Activated T-cell treated with anti-CD3 and anti-CD28 coated beads, Interleukin-2, amount 50 U/mL, for 1 hour (primary cell): ENCODE measurements around the gene AMHR2.
"Not testable (repeated sequence)": the region's sequence is repeated elsewhere in the genome, so short reads cannot be mapped to it uniquely, and the experiment has no call there.

Experiments used
- DNase-seq: peaks from one replicate; pipeline ENCODE4 v3.0.0-alpha.2; 2020

Gene AMHR2

DNA sequence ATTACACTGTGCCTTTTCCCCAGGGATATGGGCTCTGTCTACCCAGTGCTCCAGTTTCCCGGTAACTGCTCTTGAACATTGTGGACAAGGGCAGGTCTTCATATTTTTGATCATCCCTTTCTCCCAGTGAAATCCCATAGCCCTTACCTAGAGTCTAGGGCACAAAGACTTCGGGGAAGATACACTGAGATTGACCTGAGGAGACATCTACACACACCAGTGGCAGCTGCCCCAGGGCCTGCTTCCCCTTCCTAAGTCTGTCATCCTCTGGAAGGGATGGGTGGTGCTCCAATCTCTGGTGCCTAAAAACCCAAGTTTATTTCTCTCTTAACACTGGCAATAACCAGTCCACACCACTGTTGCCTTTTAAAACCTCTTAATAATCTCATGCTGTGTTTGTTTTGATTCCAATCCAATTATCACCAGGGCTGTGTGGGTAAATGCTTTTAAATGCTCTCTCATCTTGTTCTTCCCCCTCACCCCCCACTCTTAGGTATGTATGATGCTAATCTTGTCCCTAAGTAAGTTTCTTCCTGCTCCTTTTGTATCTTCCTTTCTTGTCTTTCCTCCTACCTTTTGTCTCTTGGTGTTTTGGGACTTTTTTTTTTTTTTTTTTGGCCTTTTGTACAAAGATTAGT lies 7.8 kb upstream of the AMHR2 start:
- not testable (repeated sequence) for DNase-seq

DNA sequence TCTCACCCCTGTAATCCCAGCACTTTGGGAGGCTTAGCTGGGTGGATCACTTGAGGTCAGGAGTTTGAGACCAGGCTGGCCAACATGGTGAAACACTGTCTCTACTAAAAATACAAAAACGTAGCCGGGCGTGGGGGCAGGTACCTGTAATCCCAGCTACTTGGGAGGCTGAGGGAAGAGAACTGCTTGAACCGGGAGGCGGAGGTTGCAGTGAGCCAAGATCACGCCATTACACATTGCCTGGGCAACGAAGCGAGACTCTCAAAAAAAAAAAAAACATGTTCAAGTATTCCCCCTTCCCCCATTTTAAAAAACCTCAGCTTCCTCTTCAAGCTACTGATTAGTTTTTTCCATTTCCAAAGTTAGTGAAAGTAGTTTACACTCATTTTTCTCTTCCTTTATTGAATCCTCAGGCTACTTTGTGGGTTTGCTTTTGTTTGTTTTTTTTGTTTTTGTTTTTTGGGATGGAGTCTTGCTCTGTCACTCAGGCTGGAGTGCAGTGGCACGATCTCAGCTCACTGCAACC lies 6.3 kb upstream of the AMHR2 start:
- DNase-seq, result not testable (repeated sequence)

DNA sequence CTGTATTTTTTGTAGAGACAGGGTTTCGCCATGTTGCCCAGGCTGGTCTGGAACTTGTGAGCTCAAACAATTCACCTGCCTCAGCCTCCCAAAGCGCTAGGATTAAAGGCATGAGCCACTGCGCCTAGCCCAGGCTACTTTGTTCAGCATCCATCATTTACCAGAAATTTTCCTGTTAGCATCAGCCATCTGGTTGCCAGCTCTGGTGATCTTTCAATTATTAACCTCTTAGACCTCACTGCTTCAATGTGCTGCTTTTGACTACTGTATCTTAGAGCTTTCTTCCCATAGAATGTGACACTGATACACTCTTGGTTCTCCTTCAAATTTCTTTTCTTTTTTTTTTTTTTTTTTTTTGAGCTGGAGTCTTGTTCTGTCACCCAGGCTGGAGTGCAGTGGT lies 5.4 kb upstream of the AMHR2 start:
- no peak for DNase-seq

DNA sequence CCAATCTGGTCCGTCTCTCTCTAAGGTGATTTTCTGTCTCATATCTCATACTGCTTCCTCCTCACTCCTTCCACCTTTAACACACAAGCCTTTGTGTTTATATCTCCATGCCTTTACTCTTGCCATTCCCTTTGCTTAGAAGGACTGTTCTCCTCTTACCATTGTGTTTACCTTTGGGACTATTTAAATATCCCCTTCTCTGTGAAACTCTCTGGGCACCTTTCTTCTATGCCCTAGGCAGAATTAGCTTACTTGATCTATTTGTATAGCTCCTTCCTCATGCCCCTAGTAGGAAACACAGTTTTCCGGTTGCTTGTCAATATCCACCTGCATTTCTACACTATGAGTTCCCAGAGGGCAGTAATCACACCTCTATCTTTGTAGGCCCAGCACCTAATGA lies 3.9 kb upstream of the AMHR2 start:
- DNase-seq, result no peak

DNA sequence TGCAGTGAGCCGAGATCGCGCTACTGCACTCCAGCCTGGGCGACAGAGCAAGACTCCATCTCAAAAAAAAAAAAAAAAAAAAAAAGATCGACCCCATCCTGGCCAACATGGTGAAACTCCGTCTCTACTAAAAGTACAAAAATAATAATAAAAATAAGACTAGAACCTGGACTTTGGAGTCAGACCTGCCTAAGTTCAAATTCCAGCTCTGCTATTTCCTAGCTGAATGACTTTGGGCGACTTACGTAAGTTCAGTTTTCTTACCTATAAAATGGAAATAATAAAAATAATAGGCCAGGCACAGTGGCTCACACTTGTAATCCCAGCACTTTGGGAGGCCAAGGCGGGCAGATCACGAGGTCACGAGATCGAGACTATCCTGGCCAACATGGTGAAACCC lies 1.4 kb upstream of the AMHR2 start:
- not testable (repeated sequence) for DNase-seq

DNA sequence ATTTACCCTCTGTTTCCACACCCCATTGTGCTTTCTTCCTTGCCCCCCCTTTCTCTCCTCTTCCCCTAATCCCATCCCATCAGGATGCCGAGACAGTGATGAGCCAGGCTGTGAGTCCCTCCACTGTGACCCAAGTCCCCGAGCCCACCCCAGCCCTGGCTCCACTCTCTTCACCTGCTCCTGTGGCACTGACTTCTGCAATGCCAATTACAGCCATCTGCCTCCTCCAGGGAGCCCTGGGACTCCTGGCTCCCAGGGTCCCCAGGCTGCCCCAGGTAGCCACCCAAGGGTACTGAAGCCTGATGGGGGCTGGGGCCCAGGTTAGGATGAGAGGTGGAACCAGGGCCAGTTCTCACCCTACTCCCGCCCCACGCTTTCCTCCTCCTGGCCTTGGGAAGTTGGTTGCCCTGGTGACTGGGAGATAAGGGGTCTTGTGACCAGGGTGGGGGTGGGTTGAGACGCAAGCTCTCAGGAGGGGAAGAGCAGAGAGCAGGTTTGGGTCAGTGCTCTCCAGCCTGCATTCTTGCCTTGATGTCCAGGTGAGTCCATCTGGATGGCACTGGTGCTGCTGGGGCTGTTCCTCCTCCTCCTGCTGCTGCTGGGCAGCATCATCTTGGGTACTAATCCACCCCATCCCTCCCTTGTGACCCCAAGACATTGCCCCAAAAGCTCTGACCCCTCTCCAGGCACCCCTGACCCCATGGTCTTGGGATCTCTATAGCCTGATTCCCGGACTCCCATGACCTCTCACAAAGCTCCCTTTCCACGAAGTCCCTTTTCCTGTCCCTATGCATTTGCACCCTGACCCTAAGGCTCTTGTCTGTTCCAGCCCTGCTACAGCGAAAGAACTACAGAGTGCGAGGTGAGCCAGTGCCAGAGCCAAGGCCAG lies 1.2 kb downstream of the AMHR2 start:
- no peak for DNase-seq

DNA sequence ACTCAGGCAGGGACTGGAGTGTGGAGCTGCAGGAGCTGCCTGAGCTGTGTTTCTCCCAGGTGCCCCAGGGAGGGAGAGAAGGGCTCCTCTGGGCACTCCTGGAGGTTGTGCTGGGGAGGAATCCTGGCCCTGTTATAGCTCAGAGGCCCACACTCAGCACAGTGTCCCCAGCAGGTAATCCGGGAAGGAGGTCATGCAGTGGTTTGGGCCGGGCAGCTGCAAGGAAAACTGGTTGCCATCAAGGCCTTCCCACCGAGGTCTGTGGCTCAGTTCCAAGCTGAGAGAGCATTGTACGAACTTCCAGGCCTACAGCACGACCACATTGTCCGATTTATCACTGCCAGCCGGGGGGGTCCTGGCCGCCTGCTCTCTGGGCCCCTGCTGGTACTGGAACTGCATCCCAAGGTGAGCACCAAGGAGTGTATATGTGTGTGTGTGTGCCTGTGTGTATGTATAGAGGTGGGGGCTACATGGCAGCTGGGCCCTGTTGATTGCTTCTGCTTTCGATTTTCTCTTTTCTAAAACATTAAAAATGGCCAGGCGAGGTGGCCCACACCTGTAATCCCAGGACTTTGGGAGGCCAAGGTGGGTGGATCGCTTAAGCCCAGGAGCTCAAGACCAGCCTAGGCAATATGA lies 2.0 kb downstream of the AMHR2 start:
- DNase-seq, result no peak

DNA sequence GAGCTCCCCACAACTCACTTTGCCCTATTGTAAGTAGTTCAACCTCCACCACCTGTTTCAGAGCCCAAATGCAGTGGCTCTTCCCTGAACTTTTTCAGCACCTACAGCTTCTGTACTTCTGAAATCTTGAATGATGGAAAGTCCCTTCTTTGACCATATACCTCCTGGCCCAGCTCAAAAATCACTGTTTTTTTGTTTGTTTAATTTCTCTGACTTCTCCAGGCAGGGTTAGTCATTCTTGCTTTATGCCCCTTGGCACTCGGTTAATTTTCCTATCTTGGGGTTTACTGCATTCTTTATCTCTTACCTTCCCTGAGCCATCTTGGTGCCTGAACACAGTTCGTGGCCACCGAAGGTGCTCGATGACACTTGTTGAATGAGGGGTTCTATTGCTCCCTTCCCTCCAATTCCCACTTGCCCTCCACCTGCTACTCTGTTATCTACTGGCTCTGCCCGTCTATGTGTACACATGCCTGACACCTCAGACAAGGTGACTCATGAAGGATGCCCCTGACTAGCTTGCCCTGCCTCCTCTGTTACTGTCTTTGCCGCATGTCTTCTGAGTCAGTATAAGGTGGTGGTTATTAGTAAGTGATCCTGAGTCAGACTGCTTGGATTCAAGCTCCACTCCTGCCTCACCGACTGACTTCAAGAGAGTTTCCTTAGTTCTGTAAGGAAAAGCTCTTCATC lies 4.4 kb downstream of the AMHR2 start:
- DNase-seq, result no peak

DNA sequence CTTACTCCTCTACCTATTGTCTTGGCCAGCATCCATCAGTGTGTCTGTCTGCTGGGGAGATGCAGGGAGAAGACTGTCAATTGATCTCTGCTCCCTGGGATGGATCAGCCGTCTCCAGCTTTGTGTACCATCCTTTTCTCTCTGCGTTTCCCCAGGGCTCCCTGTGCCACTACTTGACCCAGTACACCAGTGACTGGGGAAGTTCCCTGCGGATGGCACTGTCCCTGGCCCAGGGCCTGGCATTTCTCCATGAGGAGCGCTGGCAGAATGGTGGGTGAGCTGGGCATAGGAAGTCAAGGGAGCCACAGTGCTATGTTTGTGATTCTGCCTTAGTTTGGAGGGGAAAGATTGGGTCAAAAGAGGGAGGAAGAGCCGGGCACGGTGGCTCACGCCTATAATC lies 5.1 kb downstream of the AMHR2 start:
- no peak for DNase-seq

DNA sequence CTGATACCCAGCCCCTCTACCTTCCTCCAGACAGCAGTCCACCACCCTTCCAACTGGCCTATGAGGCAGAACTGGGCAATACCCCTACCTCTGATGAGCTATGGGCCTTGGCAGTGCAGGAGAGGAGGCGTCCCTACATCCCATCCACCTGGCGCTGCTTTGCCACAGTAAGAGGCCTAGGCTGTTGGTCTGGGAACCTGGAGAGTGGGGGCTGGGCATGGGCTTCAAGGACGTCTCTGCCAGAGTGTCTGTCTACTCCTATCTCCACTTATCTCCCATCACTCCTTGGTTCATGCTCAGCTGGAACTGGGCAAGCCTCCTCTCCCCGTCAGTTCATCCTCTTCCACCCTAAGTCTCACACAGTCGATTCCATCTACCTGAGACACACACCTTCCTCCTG lies 6.5 kb downstream of the AMHR2 start:
- DNase-seq, result no peak

DNA sequence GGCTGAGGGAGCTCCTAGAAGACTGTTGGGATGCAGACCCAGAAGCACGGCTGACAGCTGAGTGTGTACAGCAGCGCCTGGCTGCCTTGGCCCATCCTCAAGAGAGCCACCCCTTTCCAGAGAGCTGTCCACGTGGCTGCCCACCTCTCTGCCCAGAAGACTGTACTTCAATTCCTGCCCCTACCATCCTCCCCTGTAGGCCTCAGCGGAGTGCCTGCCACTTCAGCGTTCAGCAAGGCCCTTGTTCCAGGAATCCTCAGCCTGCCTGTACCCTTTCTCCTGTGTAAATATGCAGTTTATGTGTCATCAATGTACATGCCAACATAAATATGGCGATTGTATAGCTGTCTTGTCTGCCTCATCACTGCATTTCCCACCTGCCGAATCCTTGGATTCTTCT lies 7.5 kb downstream of the AMHR2 start:
- DNase-seq, result no peak

DNA sequence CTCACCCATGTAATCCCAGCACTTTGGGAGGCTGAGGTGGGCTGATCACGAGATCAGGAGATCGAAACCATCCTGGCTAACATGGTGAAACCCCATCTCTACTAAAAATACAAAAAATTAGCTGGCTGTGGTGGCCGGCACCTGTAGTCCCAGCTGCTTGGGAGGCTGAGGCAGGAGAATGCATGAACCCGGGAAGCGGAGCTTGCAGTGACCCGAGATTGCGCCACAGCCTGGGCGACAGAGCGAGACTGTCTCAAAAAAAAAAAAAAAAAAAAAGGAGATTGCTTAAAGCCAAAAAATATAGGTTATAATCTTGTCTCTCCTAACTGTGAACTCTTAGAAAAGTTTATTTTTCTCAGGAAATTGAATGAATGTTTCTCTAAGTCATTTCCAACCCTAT lies 11.7 kb downstream of the AMHR2 start:
- not testable (repeated sequence) for DNase-seq

DNA sequence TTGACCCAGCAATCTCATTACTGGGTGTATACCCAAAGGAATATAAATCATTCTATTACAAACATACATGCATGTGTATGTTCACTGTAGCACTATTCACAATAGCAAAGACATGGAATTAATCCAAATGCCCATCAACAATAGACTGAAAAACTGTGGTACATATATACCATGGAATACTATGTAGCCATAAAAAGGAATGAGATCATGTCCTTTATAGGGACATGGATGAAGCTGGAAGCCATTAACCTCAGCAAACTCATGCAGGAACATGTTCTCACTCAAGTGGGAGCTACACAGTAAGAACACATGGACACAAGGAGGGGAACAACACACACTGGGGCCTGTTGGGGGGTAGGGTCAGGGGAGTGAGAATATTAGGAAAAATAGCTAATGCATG lies 15.9 kb downstream of the AMHR2 start:
- DNase-seq, result not testable (repeated sequence)

DNA sequence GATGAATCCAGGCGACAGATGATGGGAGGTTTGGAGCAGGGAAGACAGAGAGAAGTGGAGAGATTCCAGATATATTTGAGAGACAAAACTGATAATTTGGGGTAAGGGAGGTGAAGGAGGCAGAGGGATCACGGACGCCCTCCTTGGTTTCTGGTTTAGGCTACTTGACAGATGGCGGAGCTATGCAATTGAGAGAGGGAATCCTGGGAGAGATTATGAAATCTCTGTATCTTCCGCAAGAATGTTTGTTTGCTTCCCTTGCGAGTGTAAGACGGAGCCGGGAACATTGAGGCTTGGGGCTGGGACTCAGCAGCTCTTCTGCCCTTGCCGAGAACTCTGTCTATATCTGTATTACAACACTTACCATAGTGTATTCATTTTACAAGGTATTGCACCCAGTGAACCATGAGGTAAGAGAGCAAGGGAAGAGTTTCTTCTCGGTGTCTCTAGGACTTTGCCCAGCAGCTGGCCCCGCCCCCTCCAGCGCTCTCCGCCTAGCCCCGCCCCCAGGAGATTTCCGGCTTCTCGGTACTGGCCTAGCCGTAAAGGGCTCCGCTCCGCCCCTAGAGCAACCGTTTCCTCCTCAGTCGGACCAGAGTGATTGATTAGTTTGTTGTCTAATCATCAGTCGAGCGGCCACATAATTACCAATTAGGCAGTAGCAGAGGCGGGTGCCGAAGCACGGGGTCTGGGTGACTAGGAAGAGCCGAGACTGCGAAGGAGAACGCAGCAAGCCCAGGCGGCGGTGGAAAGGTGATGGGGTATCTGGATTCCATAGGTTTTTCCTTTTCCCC lies 17.6 kb downstream of the AMHR2 start, which contains the start of gene PRR13:
Gene PRR13, plus strand, starts transcription at position 695 of the 794 bp plus-strand sequence. CDS start 981 bp downstream, outside the sequence.
- DNase-seq, result peak; percentile 96

DNA sequence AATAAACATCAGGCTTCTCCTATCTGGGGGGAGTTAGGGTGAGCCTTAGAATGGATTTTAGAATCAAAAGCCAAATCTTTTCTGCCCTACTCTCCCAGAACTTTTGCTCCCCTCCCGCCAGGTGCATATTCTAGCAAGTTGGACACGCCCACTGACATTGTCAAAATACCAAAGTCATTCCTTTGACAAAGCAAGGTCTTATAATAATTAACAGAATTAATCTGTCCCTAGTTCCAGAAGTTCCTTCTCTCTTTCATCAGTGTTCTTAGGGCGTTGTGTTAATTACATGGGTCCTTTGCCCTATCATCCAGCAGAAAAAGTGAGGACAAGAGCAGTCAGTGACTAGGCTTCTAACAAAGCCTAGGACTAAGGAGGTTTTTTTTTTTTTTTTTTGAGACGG lies 20.3 kb downstream of the AMHR2 start:
- DNase-seq, result no peak

DNA sequence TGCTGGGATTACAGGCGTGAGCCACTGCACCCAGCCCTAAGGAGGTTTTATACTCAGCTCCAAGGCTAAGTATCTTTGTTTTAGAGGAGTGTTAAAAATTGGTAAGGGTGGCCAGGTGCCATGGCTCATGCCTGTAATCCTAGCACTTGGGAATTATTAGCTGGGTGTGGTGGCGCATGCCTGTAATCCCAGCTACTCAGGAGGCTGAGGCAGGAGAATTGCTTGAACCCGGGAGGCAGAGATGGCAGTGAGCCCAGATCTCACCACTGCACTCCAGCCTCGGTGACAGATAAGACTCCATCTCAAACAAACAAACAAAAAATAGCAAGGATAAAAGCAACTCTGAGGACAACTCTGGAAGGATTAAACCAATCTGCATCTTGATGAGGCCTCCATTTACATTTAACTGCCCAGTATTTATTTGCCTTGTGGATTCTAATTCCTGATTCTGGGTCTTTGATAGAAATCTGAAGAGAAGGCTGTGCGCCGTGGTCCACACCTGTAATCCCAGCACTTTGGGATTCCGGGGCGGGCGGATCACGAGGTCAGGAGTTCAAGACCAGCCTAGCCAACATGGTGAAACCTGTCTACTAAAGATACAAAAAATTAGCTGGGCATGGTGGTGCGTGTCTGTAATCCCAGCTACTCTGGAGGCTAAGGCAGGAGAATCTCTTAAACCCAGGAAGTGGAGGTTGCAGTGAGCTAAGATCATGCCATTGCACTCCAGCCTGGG lies 21.1 kb downstream of the AMHR2 start:
- not testable (repeated sequence) for DNase-seq

DNA sequence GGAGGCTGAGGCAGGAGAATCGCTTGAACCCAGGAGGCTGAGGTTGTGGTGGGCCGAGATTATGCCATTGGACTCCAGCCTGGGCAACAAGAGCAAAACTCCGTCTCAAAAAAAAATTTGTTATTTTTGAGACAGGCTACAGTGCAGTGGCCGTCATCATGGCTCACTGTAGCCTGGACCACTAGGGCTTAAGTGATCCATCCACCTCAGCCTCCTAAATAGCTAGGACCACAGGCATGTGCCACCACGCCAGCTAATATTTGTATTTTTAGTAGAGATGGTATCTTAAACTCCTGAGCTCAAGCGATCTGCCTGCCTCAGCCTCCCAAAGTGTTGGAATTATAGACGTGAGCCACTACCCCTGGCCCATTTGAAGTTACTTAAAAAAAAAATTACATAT lies 27.3 kb downstream of the AMHR2 start:
- DNase-seq, result no peak

DNA sequence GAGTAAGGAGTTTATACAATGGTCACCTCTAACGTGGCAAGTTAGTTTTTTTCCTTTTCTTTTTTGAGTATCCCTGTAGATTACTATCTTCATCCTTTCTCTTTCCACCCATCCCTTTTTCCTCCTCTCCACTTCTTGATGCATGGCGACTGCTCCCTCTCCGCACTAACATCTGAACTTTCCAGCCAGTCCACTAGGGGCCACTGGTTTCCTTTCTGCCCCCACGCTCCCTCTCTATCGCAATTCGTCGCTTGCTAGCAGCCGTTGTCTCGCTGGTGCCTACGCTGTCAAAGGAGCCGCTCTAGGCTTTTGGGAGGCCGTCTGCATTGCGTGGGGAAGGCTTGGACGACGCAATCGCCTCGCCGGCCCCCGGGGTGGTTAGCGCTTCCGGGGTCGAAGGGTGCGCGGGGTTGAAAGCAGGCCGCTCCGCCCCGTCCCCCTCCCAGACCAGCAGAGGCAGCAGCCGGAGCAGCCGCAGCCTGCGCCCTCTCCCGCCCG lies 28.1 kb downstream of the AMHR2 start, which contains the start of gene PCBP2:
Gene PCBP2, plus strand, starts transcription at position 442 of the 498 bp plus-strand sequence. CDS start 2,699 bp downstream, outside the sequence.
- peak; percentile 94 for DNase-seq

DNA sequence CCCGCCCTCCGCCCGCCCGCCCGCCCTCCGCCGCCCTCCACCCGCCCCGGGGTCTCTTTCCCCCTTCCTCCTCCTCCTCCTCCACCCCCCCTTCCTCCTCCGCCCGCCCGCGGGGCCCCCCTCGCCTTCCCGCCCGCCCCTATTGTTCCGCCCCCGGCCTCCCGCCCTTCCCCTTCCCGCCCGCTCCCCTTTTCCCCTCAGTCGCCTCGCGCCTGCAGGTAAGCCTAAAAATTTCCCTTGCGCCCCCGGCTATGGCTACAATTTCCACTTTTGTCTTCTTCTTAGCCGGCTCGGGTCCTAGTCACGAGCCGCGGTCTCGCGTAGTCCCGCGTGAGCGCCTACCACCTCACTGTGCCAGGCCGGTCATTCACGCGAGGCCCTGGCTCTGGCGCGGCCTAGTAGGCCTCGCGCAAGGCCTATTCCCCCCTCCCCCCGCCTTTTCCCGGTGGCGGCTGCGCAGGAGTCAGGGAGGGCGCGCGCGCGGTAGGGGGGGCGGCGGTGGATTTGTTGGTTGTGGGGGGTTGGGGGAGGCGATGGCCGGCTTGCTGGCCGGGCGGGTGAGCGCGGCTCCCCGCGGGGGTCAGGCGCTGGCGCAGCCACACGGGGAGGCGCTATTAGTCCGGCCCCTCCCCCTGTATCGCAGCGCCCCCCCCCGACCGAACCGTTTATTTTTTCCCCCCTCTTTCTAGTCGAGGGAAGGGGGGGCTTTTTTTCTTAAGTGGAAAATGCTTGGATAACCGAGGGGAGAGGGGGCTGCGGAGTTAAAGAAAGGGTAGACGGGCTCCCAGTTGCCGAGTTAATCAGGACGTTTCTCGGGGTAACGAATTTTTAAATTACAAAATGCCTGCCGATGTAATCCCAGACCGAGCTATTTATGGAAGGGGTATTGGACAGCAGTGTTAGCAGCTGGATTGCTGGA lies 28.8 kb downstream of the AMHR2 start:
- peak; percentile 86 for DNase-seq
